Stimulated activated effector memory CD8-positive, alpha-beta T cell treated with anti-CD3 and anti-CD28 coated beads, Interleukin-12 subunit alpha, Interleukin-12 subunit beta, amount 100 ng/mL, for 72 hours (primary cell): ENCODE data around the gene CMSS1.

ENCODE experiments used
- ATAC-seq: fragments of 150-1000 bp; cut with Tn5 transposase; 2 replicates; pipeline ENCODE4 v1.10.0; 2021
- DNase-seq, 2 donors: peaks; one replicate each; pipeline ENCODE4 v3.0.0; 2021 to 2022; ENCODE audit warnings: low spot score in 2 of 2
- H3K27ac Mint-ChIP-seq: one replicate; pipeline ENCODE4 v1.8.0; 2022; ENCODE audit warnings: mild to moderate bottlenecking, mixed read lengths
- H3K36me3 Mint-ChIP-seq: one replicate; pipeline ENCODE4 v1.8.0; 2022; ENCODE audit warnings: mild to moderate bottlenecking, mixed read lengths
- H3K4me1 Mint-ChIP-seq: one replicate; pipeline ENCODE4 v1.8.0; 2022; ENCODE audit warnings: mixed read lengths
- H3K4me3 Mint-ChIP-seq: one replicate; pipeline ENCODE4 v1.8.0; 2022; ENCODE audit warnings: mild to moderate bottlenecking, mixed read lengths
- H3K9me3 Mint-ChIP-seq: one replicate; pipeline ENCODE4 v1.8.0; 2022; ENCODE audit warnings: mixed read lengths

Gene CMSS1

DNA sequence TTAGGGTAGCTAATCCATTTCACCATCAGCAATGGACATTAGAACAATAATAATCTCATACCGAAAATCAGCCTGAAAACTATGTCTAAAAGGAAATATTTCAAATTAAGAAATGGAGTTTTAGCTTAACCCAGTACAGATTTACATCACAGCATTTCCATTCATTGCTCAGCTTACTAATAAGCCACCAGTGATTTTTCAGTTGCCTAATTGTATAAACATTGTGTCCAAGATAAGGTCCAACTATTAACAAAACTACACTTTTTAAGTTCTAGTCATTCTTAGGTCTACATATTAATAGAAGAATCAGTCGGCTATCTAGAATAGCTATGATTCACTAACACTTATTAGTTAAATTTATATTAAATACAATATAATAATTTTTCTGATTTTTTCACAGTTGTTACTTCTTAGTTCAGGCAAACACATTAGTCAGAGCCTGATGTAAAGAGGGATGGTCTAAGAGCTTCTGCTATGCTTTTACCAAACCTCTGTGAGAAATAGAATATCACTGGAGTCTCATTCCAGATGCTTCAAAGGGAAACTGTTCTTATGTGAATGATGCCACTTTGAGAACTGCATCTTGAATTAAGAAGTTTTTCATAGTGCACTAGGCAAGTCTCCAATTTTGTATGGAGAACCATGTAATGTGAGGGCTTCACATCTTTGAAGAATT lies 74.1 kb downstream of the CMSS1 start:
- DNase-seq = no peak
- Mint-ChIP-seq H3K4me1 (peaks cover 9% of the 10 kb centered on the region), H3K27ac (no peak overlapping the region), H3K36me3 (no peaks in the 10 kb centered on the region), H3K4me3 (no peak overlapping the region), H3K9me3 (no peaks in the 10 kb centered on the region)
- no peak for ATAC-seq

DNA sequence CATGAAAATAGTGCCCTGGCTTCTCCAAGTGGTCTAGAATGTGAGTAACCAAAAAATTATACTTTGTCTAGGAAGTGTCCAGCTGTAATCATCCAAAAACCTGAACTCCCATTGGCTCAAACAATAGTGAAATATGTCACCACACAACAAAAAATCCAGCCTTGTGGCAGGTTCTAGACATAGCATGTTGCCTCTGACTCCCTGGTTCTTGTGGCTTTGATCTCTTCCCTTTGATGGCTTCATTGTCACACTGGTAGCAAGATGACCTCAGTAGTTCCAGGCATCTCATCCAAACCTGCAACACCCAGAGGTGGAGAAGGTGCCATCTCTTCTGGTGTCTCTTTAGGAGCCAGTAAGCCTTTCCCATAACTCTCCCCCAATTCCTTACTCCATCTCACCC lies 74.7 kb downstream of the CMSS1 start:
- peaks cover 9% of the 10 kb centered on the region for H3K4me1 Mint-ChIP-seq
- ATAC-seq = no peak

DNA sequence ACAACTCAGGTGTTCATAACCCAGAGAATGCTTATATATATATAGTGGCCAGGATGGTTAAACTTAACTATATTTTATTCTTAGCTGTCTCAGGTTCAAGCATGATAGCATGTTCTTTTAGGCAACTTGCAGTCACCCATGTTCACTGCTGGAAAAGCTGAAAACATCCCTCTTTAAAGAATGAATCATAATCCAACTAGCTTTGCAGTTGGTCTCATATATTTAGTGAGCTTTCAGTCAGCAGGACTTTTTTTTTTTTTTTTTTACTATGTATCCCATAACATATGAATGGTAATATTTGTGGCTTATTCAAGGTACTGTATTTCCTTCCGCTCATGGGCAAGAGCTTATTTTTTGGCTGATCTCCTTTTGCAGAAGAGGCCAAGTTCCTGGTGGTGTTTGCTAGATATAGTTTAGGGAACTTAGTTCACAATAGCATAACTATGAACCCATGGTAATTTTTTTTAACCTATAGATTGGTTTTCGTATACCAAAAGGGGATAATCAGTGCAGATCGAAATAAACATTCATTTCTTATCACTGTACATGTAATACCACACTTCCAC lies 77.6 kb downstream of the CMSS1 start:
- no peak overlapping the region for H3K4me3 Mint-ChIP-seq
- no peak overlapping the region for H3K27ac Mint-ChIP-seq
- H3K36me3 Mint-ChIP-seq = no peaks in the 10 kb centered on the region
- DNase-seq (no peak), ATAC-seq (no peak)
- H3K9me3 Mint-ChIP-seq = no peaks in the 10 kb centered on the region
- H3K4me1 Mint-ChIP-seq = peaks cover 9% of the 10 kb centered on the region

More for the DNA sequence above, 74.7 kb downstream of the CMSS1 start:
- no peak overlapping the region for H3K4me3 Mint-ChIP-seq
- H3K36me3 Mint-ChIP-seq = no peaks in the 10 kb centered on the region
- DNase-seq = no peak
- no peak overlapping the region for H3K27ac Mint-ChIP-seq
- H3K9me3 Mint-ChIP-seq = no peaks in the 10 kb centered on the region

DNA sequence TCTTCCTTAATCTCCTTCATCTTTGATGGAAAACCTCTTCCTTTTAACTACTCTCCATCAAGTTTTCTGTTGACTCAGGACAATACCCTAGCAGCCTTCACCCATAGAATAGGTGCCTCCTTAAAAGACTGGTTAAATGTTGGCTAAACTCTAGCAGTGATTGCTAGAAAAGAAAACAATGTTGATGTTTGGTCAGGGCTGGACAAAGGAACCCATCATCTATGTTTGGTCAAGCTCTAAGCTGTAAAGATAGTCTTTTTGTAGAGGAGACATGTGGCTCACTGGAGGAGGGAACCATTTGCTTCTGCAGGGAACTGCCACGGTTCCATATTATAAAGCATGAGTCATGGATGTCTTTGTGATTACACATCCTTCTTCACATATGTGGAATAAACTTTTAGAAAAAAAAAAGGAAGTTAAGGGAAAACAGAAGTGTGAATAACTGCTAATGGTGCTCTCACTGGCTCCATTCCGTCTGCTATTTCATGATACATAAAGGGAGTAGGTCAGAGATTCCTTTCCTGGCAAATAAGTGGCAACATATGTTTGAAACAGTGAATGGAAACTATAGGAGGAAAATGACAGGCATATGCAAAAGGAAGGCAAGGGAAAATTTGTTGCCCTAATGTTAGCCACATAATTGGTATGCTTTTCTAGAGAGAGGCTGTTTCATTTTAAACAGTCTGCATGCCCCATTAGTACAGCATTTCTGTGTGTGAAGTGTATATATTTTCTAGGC lies 78.2 kb downstream of the CMSS1 start:
- H3K27ac Mint-ChIP-seq = no peak overlapping the region
- ATAC-seq (no peak), DNase-seq (no peak)
- no peaks in the 10 kb centered on the region for H3K36me3 Mint-ChIP-seq
- H3K4me1 Mint-ChIP-seq = peaks cover 9% of the 10 kb centered on the region
- no peaks in the 10 kb centered on the region for H3K9me3 Mint-ChIP-seq
- H3K4me3 Mint-ChIP-seq = no peak overlapping the region

DNA sequence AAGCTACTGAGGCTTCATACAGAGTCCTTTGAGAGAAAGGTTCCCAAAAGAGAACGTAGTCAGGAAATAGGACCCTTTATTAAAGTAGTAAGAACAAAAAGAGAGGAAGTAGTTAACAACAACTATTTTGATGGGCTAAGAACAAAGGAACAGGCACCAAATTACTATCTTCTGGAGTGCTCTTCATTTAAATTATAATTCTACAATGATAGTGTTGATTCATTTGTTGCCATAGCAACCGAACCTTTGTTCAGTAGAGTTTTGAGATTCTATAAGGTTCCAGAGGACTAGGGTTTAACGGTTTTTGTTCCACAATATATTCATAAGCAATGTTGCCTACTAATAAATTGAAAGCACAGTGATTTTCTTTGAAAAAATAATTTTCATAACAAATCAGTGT lies 78.8 kb downstream of the CMSS1 start:
- no peak for DNase-seq
- no peaks in the 10 kb centered on the region for H3K36me3 Mint-ChIP-seq
- H3K9me3 Mint-ChIP-seq = no peaks in the 10 kb centered on the region
- H3K27ac Mint-ChIP-seq = no peak overlapping the region
- peaks cover 9% of the 10 kb centered on the region for H3K4me1 Mint-ChIP-seq
- H3K4me3 Mint-ChIP-seq = no peak overlapping the region
- no peak for ATAC-seq

DNA sequence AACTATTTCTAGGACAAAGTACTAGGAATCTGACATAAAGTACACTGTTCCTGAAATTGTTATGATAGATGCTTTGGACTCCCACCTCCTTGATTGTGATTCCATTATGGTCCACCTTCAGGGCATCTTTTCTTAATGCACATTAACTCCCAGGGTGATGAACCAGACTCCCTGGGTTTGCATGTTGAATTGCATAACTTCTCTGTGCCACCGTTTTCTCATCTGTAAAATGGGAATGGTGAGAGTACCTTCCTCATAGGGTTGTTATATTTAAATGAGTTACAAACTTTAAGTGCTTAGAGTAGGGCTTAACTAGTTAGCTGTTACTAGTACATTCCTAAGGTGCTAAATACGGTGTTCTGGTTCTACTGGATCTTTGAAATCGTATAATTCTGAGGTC lies 81.9 kb downstream of the CMSS1 start:
- Mint-ChIP-seq H3K9me3 (no peaks in the 10 kb centered on the region), H3K4me1 (peaks cover 9% of the 10 kb centered on the region), H3K4me3 (no peak overlapping the region), H3K36me3 (no peaks in the 10 kb centered on the region), H3K27ac (no peak overlapping the region)
- DNase-seq (no peak), ATAC-seq (no peak)

DNA sequence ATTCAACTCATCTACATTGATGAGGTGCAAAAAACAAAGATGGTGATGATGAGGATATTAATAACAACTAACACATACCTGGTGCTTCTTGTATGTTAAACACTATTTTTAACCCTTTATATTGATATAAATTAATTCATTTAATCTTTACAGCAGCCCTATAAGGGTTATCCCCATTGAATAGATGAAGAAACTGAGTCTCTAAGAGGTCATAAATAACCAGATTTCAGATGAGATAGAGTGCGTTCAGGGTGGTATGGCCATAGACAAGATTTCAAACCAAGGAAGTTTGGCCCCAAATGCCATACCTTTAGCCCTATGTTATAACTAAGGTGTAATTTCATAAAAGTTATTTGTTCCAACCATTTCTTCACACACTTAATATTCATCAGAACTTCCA lies 82.6 kb downstream of the CMSS1 start:
- DNase-seq = no peak
- no peak for ATAC-seq
- H3K4me1 Mint-ChIP-seq = peaks cover 9% of the 10 kb centered on the region
- no peaks in the 10 kb centered on the region for H3K9me3 Mint-ChIP-seq
- H3K4me3 Mint-ChIP-seq = no peak overlapping the region
- no peaks in the 10 kb centered on the region for H3K36me3 Mint-ChIP-seq
- no peak overlapping the region for H3K27ac Mint-ChIP-seq

DNA sequence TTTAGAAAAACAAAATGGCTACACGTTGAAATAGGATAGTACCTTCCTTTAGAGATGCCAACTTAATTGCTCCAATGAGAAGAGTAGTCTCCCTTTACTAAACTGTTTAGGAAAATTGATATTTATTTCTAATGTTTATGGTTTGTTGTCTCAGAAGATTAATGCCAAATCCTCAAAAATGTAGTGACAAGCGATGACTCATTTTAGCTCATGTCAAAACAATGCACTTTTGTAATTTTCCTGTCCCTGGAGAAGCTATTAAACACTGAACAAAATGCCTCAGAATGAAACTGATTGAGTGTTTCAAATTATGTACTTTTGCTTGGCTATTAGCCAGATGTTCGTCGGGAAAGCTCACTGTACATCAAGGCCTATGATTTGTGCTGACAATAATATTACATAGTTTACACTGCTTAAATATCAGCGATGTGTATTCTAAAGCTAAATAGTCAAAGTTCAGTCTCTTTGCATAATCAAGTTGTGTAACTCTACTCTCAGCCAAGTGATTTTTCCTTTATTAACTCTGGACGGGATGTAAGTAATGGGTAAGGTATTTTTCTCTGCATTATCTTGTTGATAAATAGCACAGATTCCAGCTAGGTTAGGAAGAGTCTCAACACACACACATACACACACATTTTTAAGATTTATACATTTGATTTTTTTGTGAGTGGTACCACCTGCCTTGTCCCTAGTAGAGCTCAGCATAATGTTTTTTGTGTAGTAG lies 83.7 kb downstream of the CMSS1 start:
- ATAC-seq (no peak), DNase-seq (no peak)
- Mint-ChIP-seq H3K9me3 (no peaks in the 10 kb centered on the region), H3K27ac (no peak overlapping the region), H3K36me3 (no peaks in the 10 kb centered on the region), H3K4me3 (no peak overlapping the region), H3K4me1 (peaks cover under 1% of the 10 kb centered on the region)

DNA sequence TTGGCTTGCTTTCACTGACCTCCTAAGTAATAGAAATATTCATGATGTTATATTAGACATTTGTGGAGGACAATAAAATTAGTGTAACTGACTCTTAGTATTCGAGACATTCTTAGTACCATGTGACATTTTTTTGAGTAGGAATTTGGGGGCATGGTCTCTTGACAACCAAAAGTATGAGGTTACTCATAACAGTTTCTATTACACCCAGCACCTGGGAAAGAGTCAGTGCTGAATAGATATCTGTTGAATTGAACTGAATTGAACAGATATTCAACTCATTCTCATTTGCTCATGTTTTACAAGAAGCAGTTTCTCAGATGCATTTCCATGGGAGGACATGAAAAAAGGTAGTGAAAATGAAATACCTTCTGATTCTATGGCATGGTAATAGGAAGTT lies 84.4 kb downstream of the CMSS1 start:
- Mint-ChIP-seq H3K9me3 (no peaks in the 10 kb centered on the region), H3K4me1 (no peaks in the 10 kb centered on the region), H3K36me3 (no peaks in the 10 kb centered on the region), H3K4me3 (no peak overlapping the region), H3K27ac (no peak overlapping the region)
- ATAC-seq (no peak), DNase-seq (no peak)

DNA sequence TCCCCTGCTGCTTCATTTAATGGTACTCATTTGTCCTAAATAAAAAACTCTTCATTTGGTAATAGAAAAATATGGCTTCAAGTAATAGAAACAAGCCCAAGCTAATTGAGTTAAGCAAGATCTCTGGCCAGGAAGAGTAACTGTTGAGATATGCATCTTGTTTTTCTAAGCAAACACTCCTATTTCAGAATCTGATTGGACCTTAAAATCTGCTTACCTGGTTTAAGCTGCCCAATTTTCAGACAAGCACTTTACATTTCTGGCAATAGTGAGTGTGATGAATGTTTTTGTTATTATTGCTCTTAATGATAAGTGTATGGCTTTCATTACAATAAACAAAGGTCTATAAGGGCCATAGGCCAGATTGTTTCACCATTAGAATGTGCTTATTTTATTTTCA lies 86.2 kb downstream of the CMSS1 start:
- Mint-ChIP-seq H3K27ac (no peak overlapping the region), H3K4me3 (no peak overlapping the region), H3K9me3 (no peaks in the 10 kb centered on the region), H3K36me3 (no peaks in the 10 kb centered on the region), H3K4me1 (no peaks in the 10 kb centered on the region)
- DNase-seq (no peak), ATAC-seq (no peak)

DNA sequence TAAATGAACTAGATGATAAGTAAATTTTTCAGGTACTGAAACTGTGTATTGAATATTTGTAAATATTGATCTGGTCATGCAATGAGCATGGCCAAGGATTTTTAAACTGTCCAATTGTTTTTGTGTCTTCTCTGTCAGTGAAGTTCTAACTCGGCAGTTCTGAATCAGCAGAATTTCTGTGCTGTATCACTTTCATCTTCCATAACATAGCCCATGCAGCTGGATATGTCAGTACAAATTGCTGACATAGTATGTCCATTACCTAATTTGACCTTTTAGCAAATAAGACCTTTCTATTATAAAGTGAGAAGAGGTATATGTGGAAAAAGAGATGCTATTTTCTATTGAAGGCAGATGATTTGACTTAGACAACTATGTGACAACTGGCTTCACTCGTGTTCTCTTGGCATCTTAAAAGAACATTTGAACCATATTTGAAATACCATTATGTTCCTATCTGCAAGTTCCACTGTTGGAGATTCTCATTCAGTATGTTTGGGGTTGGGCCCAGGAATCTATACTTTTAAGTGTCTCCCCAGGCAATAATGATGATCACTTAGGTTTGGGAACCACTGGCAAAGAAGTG lies 90.4 kb downstream of the CMSS1 start:
- H3K4me1 Mint-ChIP-seq = no peaks in the 10 kb centered on the region
- no peak for DNase-seq
- no peaks in the 10 kb centered on the region for H3K9me3 Mint-ChIP-seq
- no peak for ATAC-seq
- H3K27ac Mint-ChIP-seq = no peak overlapping the region
- H3K4me3 Mint-ChIP-seq = no peak overlapping the region
- no peaks in the 10 kb centered on the region for H3K36me3 Mint-ChIP-seq

DNA sequence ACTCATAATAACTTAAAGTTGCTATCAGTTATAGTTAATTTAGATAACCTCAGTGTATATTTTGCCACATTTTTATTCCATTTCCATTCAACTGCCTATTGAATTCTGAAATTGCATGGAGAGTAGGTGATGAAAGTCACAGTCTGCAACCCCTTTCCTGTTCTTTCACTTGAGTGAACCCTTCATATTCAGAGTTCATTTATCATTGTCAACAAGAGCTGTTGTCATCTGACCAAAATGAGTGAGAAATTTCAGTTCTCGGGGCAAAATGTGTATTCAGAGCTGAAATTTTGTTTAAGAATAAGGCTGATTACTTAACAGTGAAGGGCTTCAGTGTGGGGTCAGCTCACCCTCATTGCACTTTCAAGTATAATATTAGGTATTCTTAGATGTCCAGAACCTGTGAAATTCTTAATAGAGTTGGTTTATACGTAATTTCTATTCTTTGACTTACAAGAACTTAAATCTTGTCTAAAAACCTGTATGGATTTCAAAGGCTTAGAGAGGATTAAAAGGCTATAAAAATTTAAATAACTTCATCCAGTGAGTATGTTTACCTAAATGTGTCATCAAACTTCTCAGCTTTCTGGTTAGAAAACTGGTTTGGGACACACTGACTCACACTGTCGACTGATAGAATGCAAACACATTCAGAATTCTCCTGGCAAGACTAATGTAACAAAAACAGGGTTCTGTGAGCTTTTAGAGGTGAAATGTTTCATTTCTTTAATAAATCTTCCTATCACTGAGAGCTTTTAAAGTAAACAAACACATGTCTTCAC lies 92.2 kb downstream of the CMSS1 start:
- DNase-seq (no peak), ATAC-seq (peak; percentile 55)
- Mint-ChIP-seq H3K9me3 (no peaks in the 10 kb centered on the region), H3K4me3 (no peak overlapping the region), H3K4me1 (no peaks in the 10 kb centered on the region), H3K27ac (no peak overlapping the region), H3K36me3 (no peaks in the 10 kb centered on the region)

DNA sequence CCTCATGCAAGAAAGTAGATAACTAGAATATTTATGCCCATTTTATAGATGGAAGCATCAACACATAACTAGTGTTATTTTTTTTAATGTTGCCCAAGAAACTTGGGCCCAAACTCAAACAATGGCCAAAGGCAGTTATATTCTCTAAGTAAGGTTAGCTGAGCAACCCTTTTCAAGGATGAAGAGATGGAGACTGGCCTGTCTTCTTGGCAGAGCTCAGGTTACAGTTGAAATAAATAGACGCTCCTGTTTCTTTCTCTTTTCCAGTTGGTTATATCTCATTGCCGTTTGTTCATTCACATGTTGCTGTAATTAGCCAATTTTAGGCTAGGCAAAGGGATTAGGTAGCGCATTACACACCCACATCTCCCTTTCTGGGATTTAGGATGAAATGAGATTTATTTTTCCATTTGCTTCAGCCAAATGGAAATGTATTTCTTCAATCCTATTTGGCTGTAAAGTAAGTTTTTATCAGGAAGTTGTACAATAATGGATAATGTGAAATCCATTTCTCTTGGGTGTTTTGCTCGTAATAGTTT lies 93.2 kb downstream of the CMSS1 start:
- no peak for DNase-seq
- no peaks in the 10 kb centered on the region for H3K9me3 Mint-ChIP-seq
- no peaks in the 10 kb centered on the region for H3K4me1 Mint-ChIP-seq
- H3K27ac Mint-ChIP-seq = no peak overlapping the region
- no peak overlapping the region for H3K4me3 Mint-ChIP-seq
- no peaks in the 10 kb centered on the region for H3K36me3 Mint-ChIP-seq
- ATAC-seq = no peak

DNA sequence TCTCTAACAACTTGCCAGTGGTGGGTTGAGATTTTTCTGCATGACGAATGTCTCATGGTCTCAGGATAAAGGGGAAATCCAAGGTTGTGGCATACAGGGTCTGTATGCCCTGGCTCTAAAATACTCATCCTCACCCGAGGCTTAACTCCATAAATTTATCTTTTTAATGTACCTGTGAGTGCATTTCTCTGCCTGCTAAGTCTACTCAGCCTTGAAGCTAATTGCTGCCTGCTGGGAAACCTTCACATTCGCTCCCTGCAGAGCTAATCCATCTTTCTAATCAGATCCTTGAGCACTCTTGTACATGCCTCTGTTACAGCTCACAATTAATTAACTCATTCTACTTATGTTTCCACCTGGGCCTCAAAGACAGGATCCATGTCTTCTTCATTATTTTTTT lies 93.8 kb downstream of the CMSS1 start:
- no peak for DNase-seq
- Mint-ChIP-seq H3K27ac (no peak overlapping the region), H3K4me1 (no peaks in the 10 kb centered on the region), H3K4me3 (no peak overlapping the region), H3K36me3 (no peaks in the 10 kb centered on the region), H3K9me3 (no peaks in the 10 kb centered on the region)
- no peak for ATAC-seq
